Epithelial cell of prostate (primary cell): ENCODE measurements around the gene SPANXN4.

Experiments
- DNase-seq: peaks from one replicate; pipeline ENCODE4 v3.0.0-alpha.2; 2011; ENCODE audit warnings: low read depth, low spot score
- H3K27ac ChIP-seq: fragments of 450-650 bp; 2 replicates; pipeline ENCODE4 v1.5.1; 2017; ENCODE audit warnings: mild to moderate bottlenecking

The SPANXN4 gene

GRCh38 chrX:143025628-143026027 lies at the start of gene SPANXN4:
SPANXN4 (plus strand) TSS chrX:143025928; CDS start chrX:143026015, 87 bp downstream.
- H3K27ac ChIP-seq: no peak within 1 kb of the TSS
- DNase-seq: no peak

GRCh38 chrX:142977128-142977914 lies 48.4 kb upstream of the SPANXN4 start:
- H3K27ac ChIP-seq: no peak overlapping the region
- no peak for DNase-seq

- H3K27ac ChIP-seq: no peak overlapping the region
- DNase-seq: no peak
Observed at GRCh38 chrX:142978130-142978684, 47.5 kb upstream of the SPANXN4 start.

- H3K27ac ChIP-seq: no peak overlapping the region
- DNase-seq: no peak
Observed at GRCh38 chrX:142982679-142983078, 43.0 kb upstream of the SPANXN4 start.

- DNase-seq: no peak
- no peak overlapping the region for H3K27ac ChIP-seq
Observed at GRCh38 chrX:142994988-142995387, 30.7 kb upstream of the SPANXN4 start.

- no peak for DNase-seq
- no peak overlapping the region for H3K27ac ChIP-seq
Observed at GRCh38 chrX:142998447-142999198, 27.1 kb upstream of the SPANXN4 start.

- no peak for DNase-seq
Observed at GRCh38 chrX:142999199-142999701, 26.5 kb upstream of the SPANXN4 start.

GRCh38 chrX:143002206-143002605 lies 23.5 kb upstream of the SPANXN4 start:
- no peak for DNase-seq
- no peak overlapping the region for H3K27ac ChIP-seq

More at GRCh38 chrX:142999199-142999701, 26.5 kb upstream of the SPANXN4 start:
- H3K27ac ChIP-seq: no peak overlapping the region

GRCh38 chrX:143017272-143017671 lies 8.5 kb upstream of the SPANXN4 start:
- no peak overlapping the region for H3K27ac ChIP-seq
- no peak for DNase-seq

GRCh38 chrX:143027275-143027674 lies 1.5 kb downstream of the SPANXN4 start:
- no peak for DNase-seq
- H3K27ac ChIP-seq: no peak overlapping the region

GRCh38 chrX:143047511-143047910 lies 21.8 kb downstream of the SPANXN4 start:
- no peak for DNase-seq
- H3K27ac ChIP-seq: no peak overlapping the region

- H3K27ac ChIP-seq: no peak overlapping the region
- DNase-seq: no peak
Observed at GRCh38 chrX:143058120-143058519, 32.4 kb downstream of the SPANXN4 start.

- DNase-seq: no peak
- H3K27ac ChIP-seq: no peak overlapping the region
Observed at GRCh38 chrX:143081231-143081630, 55.5 kb downstream of the SPANXN4 start.

- no peak for DNase-seq
- no peak overlapping the region for H3K27ac ChIP-seq
Observed at GRCh38 chrX:143082537-143082936, 56.8 kb downstream of the SPANXN4 start.
